HAP-1 (cell line): ENCODE measurements around the gene NDUFS6.

Source experiments
- DNase-seq, 2 experiments: peaks; one replicate each; pipeline ENCODE4 v3.0.0-alpha.2; 2016 to 2020; ENCODE audit warnings: low spot score in 2 of 2
- H3K27me3 ChIP-seq: fragments of 250-450 bp; sonication (Bioruptor Pico); 2 replicates; pipeline ENCODE4 v1.5.1; 2020; ENCODE audit warnings: low read depth, mild to moderate bottlenecking, moderate library complexity
- H3K36me3 ChIP-seq: fragments of 250-450 bp; sonication (Bioruptor Pico); replicated peaks from 2 replicates; pipeline ENCODE4 v1.5.1; 2020; ENCODE audit warnings: mild to moderate bottlenecking
- H3K4me1 ChIP-seq: fragments of 250-450 bp; sonication (Bioruptor Pico); 2 replicates; pipeline ENCODE4 v1.5.1; 2020; ENCODE audit warnings: mild to moderate bottlenecking
- H3K4me3 ChIP-seq: fragments of 250-450 bp; sonication (Bioruptor Pico); 2 replicates; pipeline ENCODE4 v1.5.1; 2020; ENCODE audit warnings: mild to moderate bottlenecking, moderate library complexity
- H3K9me3 ChIP-seq: fragments of 250-450 bp; sonication (Bioruptor Pico); 2 replicates; pipeline ENCODE4 v1.5.1; 2020; ENCODE audit warnings: mild to moderate bottlenecking, moderate library complexity
- in situ Hi-C: fragments of 300-500 bp; cut with MboI; formaldehyde crosslinking; loops from 3 replicates; pipeline ENCODE4 v1.14.3; 2020; ENCODE audit warnings: low sequenced_read_pairs, inconsistent platforms, mixed read lengths

NDUFS6 gene

DNA sequence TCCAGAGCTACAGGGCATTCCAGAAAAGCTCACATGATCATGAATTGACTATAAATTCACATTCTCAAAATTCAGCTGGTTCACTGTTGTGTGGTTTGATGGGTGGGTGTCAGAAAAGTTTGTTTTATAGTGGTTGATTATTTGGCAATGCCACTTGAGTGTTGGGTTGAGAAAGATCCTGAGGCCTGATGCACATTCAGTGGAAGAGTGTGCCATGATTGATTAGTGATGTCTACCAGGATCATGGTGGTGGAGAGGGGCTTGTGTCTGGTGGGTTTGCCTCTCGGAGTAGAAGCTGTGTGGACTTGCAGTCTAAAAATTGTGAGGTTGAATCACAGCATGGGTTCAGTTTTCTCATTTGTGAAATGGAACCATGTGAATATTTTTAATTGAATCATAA lies 2.0 kb downstream of the NDUFS6 start:
- DNase-seq, result no peak
- Histone ChIP-seq H3K4me1 (0 out of 2 replicates have a peak, but pooled peaks cover 7% of the 10 kb centered on the region), H3K4me3 (no peak overlapping the region), H3K27me3 (no peaks in the 10 kb centered on the region), H3K9me3 (no peaks in the 10 kb centered on the region), H3K36me3 (peaks cover 65% of the 10 kb centered on the region)
- in situ Hi-C loops, result no loop called here

DNA sequence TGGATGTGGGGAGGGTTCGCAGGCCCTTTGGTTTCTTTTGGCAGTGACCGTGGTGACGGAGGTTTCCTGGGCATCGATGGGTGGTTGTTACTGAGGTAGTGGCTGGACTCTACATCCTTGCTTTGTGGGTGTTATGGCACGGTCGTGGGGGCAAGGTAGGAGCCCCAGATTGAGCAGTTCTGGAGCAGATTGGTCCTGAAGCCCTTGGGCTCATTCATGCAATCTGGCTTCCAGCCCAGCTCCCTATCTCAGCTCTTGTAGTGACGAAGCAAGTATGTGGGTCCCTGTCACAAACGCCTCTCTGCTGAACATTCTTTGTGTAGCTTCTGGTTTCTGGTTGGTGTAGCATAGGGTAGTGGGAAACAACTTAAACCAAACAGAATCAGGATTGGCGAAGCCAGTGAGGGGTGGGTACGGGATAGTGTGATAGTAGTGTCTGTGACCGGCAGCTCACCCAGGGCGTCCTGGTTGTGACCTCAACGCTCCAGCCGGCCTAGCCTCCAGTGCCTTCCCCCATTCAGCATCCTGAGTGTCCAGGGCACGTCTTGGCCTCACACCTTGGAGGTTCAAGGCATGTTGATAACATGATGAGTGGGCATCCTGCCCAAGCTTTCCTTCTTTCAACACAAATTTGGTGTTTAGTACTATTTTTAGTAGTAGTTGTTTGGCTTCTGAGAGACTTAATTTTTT lies 2.9 kb downstream of the NDUFS6 start:
- H3K36me3 ChIP-seq, result peaks cover 64% of the 10 kb centered on the region
- in situ Hi-C loops, result no loop called here

DNA sequence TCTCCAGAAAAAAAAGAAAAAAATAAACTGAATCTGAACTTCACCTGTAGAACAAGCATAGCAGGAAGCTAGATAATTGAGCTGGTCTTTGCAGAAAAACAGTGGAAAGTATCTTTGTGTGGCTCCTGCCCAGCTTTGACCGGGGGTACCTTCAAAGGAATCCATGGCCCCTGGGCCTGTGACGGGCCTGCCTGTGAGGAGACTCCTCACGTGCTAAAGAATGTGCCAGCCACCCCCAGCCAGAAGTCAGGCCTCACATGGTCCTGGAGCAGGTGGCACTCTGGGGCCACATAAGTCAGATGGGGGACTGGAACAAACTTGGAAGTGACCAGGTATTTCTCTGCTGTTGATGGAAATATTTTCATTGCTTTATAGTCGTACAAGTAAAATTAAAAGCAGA lies 4.1 kb downstream of the NDUFS6 start:
- Histone ChIP-seq H3K4me3 (no peak overlapping the region), H3K36me3 (peaks cover 76% of the 10 kb centered on the region), H3K27me3 (no peaks in the 10 kb centered on the region), H3K4me1 (0 out of 2 replicates have a peak, but pooled peaks cover 7% of the 10 kb centered on the region), H3K9me3 (no peaks in the 10 kb centered on the region)
- DNase-seq, result no peak
- in situ Hi-C loops, result no loop called here

More for the DNA sequence above, 2.9 kb downstream of the NDUFS6 start:
- Histone ChIP-seq H3K27me3 (no peaks in the 10 kb centered on the region), H3K9me3 (no peaks in the 10 kb centered on the region), H3K4me1 (0 out of 2 replicates have a peak, but pooled peaks cover 7% of the 10 kb centered on the region), H3K4me3 (no peak overlapping the region)
- DNase-seq, result no peak

DNA sequence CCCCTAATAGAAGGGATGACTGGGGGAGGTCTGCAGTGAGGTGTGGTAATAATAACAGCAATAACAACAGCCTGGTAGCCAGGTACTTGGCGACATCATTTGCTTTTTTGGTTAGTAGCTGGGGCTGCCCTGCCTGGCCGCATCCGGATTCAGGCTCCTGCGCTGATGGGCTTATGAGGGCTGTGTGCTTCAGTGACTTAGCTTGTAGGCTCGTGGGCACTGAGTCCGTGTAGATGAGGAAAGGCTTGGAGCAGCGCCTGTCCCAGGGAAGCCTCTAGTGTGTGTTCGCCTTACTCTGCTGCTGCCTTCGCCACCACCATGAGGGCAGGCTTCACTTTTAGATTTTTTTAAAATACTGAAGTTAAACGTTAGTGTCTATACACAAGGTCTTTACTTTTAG lies 4.5 kb downstream of the NDUFS6 start:
- DNase-seq, result no peak
- in situ Hi-C loops, result no loop called here
- H3K4me3 ChIP-seq, result no peak overlapping the region
- H3K9me3 ChIP-seq, result no peaks in the 10 kb centered on the region
- 0 out of 2 replicates have a peak, but pooled peaks cover 4% of the 10 kb centered on the region for H3K4me1 ChIP-seq
- peaks cover 80% of the 10 kb centered on the region for H3K36me3 ChIP-seq
- H3K27me3 ChIP-seq, result no peaks in the 10 kb centered on the region

DNA sequence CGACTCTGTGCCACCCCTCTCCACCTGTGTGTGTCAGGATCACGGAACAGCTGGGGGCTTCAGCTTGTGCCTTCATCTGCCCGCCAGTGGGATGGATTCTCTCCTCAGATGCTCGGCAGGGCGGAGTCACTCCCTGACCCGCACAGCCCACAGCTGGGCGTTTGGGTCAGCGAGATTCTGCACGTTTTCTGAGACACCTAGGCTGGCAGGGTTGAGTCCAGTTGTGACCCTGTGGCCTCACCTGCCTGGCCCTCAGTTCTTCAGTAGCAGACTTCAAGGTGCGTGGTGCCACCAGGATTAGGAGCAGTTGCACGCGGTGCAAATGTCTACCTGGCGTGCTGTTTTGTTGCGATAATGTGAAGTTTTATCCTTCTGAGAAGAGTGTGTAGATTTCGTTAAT lies 5.0 kb downstream of the NDUFS6 start:
- no peak for DNase-seq
- H3K4me3 ChIP-seq, result no peak overlapping the region
- in situ Hi-C loops, result no loop called here
- no peaks in the 10 kb centered on the region for H3K27me3 ChIP-seq
- 0 out of 2 replicates have a peak, but pooled peaks cover 4% of the 10 kb centered on the region for H3K4me1 ChIP-seq
- no peaks in the 10 kb centered on the region for H3K9me3 ChIP-seq
- H3K36me3 ChIP-seq, result peaks cover 84% of the 10 kb centered on the region

DNA sequence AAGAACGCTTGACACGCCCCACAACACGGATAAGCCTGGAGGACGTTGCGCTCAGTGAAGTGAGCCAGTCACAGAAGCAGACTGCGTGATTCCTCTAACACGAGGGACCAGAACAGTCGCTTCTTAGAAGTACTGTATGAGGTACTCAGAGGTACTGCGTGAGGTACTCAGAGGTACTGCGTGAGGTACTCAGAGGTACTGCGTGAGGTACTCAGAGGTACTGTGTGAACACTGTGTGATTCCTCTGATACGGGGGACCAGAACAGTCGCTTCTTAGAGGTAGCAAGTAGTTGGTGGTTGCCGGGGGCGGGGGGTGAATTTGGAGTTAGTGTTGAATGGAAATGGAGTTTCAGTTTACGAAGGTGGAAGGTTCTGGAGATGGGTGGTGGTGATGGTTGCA lies 5.8 kb downstream of the NDUFS6 start:
- DNase-seq, result no peak
- in situ Hi-C loops, result no loop called here
- Histone ChIP-seq H3K27me3 (no peaks in the 10 kb centered on the region), H3K4me1 (0 out of 2 replicates have a peak, but pooled peaks cover 4% of the 10 kb centered on the region), H3K4me3 (no peak overlapping the region), H3K9me3 (no peaks in the 10 kb centered on the region), H3K36me3 (peaks cover 92% of the 10 kb centered on the region)

DNA sequence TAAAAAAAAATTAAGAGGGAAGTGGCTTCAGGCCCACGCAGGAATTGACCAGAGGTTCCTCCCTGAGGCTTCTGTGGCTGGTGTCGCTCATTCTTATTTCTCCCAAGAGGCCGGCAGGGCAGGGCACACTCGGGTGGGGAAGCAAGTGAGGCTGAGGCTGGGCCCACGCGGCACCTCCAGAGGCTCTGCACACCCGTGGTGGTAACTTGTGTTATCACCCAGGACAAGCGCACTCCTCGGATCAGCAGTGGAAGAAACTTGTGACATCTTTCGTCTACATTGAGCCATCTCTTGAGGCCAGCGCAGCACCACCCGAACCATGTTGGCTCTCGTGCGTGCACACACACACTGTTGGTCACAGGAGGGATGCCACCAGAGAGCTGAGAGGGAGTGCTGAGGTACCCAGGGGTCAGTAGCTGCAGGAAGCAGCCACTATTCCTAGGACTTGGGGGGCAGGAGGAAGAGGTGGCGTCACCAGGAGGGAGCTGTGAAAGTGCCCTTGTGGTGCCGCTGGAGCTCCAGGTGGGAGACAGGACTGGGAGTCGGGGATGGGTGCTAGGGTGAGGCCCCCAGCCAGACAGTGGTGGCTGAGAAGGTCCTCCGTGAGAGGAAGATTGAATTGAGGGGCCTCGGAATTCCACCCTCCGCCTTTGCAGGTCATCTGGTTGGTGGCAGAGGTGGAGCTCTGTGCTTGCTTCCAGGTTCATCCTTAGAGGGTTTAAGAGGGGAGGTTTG lies 6.4 kb downstream of the NDUFS6 start:
- Histone ChIP-seq H3K27me3 (no peaks in the 10 kb centered on the region), H3K4me3 (no peak overlapping the region), H3K36me3 (peaks cover 89% of the 10 kb centered on the region), H3K4me1 (no peaks in the 10 kb centered on the region), H3K9me3 (no peaks in the 10 kb centered on the region)
- no peak for DNase-seq
- in situ Hi-C loops, result no loop called here

DNA sequence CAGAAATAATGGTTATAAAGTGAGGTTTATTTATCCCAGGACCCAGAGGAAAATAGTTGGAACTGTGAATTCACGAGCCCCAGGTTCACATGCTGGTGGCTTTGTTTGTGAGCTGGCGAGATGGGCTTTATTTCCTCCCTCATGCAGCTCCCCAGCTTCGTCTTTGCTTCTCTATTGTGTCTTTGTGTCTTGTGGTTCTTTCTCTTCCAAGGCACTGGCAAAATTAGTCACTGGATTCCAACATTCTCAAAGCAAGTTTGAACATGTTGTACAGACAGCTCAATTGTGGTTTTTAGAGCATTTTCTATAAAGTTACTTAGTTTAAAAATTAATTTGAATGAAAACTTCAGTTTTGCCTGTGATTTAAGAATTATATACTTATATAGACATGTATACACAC lies 7.2 kb downstream of the NDUFS6 start:
- in situ Hi-C loops, result no loop called here
- Histone ChIP-seq H3K4me3 (no peak overlapping the region), H3K4me1 (no peaks in the 10 kb centered on the region), H3K27me3 (no peaks in the 10 kb centered on the region), H3K36me3 (peaks cover 86% of the 10 kb centered on the region), H3K9me3 (no peaks in the 10 kb centered on the region)
- no peak for DNase-seq

DNA sequence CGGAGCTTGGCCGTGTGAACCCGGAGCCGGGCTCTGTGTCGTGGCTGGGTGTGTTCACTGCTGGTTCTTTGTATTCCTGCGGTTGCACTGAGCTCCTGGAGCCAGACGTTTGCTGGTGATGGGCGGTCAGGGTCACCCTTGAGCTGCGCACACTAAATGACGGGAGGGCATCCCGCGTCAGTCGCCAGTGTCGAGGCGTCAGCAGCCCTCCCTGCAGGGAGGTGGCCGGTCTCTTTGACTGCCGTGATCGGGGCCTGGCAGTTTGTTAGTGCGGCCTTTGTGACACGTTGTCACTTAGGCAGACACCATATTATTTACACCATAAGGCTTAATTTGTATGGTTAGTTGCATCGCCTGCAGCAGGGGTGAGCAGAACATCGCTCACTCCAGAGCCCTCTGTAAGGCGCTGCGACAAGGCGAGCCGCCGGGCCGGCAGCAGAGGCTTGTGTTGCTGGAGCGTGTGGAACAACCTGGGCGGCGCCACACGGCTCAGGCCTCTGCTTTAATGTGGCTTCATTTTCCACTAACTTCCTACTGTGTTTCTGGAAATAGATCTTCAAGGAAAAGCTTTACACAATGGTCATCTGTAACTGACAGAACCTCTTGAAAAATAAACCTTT lies 8.3 kb downstream of the NDUFS6 start:
- H3K27me3 ChIP-seq, result no peaks in the 10 kb centered on the region
- DNase-seq, result no peak
- H3K36me3 ChIP-seq, result peaks cover 86% of the 10 kb centered on the region

DNA sequence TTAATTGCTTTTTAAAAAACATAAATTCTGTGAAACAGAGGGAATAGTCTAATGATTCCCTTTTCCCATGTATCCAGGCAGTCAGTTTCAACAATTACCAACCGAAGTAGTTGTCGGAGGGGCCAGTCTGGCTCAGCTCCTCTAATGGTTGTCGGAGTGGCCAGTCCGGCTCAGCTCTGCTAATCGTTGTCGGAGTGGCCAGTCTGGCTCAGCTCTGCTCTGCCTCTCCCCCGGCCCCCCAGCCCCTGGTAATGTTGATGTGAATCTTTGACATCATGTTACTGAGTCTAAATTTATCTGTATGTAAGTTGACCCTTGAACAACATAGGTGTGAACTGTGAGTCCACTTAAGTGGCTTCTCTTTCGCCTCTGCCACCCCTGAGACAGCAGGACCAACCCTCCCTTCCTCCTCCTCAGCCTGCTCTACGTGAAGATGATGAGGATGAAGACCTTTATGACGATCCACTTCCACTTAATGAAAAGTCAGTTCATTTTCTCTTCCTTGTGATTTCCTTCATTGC lies 9.4 kb downstream of the NDUFS6 start:
- in situ Hi-C loops, result no loop called here

More for the DNA sequence above, 8.3 kb downstream of the NDUFS6 start:
- H3K4me1 ChIP-seq, result no peaks in the 10 kb centered on the region
- no peaks in the 10 kb centered on the region for H3K9me3 ChIP-seq
- in situ Hi-C loops, result no loop called here
- no peak overlapping the region for H3K4me3 ChIP-seq

DNA sequence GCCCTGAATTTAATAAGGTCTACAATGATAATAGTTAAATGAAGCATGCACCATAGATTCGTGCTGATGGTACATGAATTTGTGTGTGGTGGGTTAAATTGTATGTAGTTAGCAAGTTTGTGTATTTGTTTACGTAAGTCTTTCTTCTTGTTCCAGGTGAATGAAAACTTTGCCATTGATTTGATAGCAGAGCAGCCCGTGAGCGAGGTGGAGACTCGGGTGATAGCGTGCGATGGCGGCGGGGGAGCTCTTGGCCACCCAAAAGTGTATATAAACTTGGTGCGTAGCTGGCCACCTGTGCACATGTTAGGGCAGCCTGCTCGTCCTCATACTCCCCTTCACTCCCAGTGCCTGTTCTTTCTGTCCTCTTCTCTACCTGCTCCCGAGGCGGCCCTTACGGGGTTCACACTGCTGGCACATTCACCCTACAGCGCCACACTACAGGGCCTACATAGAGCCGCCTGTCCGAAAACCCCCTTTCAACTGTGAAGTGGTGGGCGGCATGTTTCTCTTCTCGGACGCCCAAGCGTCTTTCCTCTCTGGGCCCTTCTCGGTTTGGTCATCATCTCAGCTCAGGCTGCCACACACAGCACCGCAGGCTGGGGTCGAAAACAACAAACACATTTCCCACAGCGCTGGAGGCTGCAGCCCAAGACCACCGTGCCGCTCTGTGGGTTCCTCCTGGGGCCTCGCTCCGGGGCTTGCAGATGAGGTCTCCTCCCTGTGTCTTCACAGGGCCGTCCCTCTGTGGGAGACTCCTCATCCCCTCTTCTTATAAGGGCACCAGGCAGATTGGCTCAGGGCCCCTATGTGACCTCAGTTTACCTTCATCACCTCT lies 13.2 kb downstream of the NDUFS6 start:
- H3K9me3 ChIP-seq, result no peaks in the 10 kb centered on the region
- no peaks in the 10 kb centered on the region for H3K4me1 ChIP-seq
- peaks cover 66% of the 10 kb centered on the region for H3K36me3 ChIP-seq
- no peak for DNase-seq
- in situ Hi-C loops, result no loop called here
- H3K4me3 ChIP-seq, result no peak overlapping the region
- no peaks in the 10 kb centered on the region for H3K27me3 ChIP-seq

More for the DNA sequence above, 9.4 kb downstream of the NDUFS6 start:
- H3K36me3 ChIP-seq, result peaks cover 86% of the 10 kb centered on the region
- no peak for DNase-seq
- no peaks in the 10 kb centered on the region for H3K27me3 ChIP-seq
- no peak overlapping the region for H3K4me3 ChIP-seq
- no peaks in the 10 kb centered on the region for H3K4me1 ChIP-seq
- H3K9me3 ChIP-seq, result no peaks in the 10 kb centered on the region

DNA sequence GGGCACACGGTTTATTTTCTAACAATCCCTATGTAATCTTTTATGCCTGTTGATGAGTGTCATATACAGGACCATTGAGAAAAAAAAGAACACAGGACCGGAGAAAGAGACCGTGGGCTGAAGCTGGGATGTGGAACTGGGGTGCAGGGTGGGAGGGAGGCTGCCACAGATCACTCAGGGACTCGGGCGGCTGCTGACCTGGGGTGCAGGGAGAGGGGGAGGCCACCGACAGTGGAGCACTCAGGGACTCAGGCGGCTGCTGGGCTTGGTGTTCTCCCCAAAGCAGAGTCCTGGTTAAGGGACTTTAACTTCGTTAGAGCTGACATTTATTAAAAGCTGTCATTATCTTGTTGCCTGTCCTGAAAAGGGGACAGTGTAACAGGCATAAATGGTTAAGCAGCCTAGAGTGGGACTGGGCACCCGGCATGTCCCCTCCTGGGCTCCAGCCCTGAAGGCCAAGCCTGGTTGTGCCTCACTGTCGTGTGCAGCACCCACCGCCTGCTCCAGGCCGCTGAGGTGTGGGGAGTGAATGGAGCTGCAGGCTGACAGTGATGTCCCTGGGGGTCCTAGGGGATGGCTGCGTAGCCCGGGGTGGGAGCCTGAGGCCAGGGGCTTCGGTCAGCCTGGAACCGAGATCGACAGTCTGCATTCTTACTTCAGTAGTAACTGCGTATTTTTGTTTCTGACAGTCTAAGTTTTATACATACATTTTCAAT lies 14.0 kb downstream of the NDUFS6 start:
- H3K36me3 ChIP-seq, result peaks cover 66% of the 10 kb centered on the region
- no peaks in the 10 kb centered on the region for H3K9me3 ChIP-seq
- no peak overlapping the region for H3K4me3 ChIP-seq
- DNase-seq, result no peak
- H3K4me1 ChIP-seq, result no peaks in the 10 kb centered on the region
- in situ Hi-C loops, result no loop called here
- no peaks in the 10 kb centered on the region for H3K27me3 ChIP-seq

DNA sequence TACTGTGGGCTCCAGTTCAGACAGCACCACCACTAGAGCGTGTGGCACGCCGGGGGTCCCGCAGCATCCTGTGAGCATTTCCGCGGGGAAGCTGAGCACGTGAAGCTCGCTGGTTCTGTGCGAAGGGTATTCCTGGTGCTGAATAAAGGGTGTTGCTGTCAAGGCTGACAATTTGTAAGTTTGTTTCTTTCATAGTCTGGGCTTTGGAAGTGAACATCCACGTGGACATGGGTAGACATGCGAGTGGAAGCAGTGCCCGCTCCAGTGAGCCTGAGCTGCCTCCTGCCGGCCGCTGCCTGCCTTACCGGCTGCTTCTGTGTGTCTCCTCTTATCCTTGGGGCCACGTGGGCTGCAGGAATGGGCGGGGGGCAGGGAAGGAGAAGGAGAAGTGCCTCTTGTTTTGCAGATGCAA lies 14.7 kb downstream of the NDUFS6 start:
- H3K27me3 ChIP-seq, result no peaks in the 10 kb centered on the region
- H3K4me3 ChIP-seq, result no peak overlapping the region
- no peaks in the 10 kb centered on the region for H3K9me3 ChIP-seq
- DNase-seq, result no peak
- H3K4me1 ChIP-seq, result no peaks in the 10 kb centered on the region
- in situ Hi-C loops, result no loop called here
- H3K36me3 ChIP-seq, result peaks cover 64% of the 10 kb centered on the region
